ENCODE data around the gene ARAP1. TPM values are rescaled to one million over a fixed set of nuclear protein-coding genes. Genes with fewer than 3 reads are reported as not detected.
A peak's percentile ranks its signal among the peaks of the same experiment; 100 is the strongest.

ARAP1 gene
- total RNA-seq, 2 donors from 2014 or later: 70.4 to 89.8 TPM

GRCh38 chr11:72781313-72782080 lies 29.3 kb upstream of the ARAP1 start:
- Histone ChIP-seq H3K27me3 (no peaks in the 10 kb centered on the region), H3K4me3 (peak overlapping the region; percentile 55), H3K4me1 (peaks cover 36% of the 10 kb centered on the region), H3K27ac (peak overlapping the region; percentile 90), H3K9me3 (no peaks in the 10 kb centered on the region), H3K9ac (ENCODE audit: low read depth in 2 of 2, low read length in 2 of 2) (peak overlapping the region; percentile 79 to 90), H3K36me3 (no peaks in the 10 kb centered on the region)
- no peak for TF ChIP-seq CTCF (IDR thresholded peaks at IDR 0.05)
- DNase-seq: peak; percentile 74
- intact Hi-C loops (cut with DNase I): no loop called here

- Histone ChIP-seq H3K36me3 (no peaks in the 10 kb centered on the region), H3K27me3 (no peaks in the 10 kb centered on the region), H3K9me3 (no peaks in the 10 kb centered on the region), H3K27ac (peak overlapping the region; percentile 67), H3K4me1 (peaks cover 38% of the 10 kb centered on the region), H3K9ac (ENCODE audit: low read depth in 2 of 2, low read length in 2 of 2) (peak overlapping the region; percentile 79 to 90), H3K4me3 (peak overlapping the region; percentile 55)
- intact Hi-C loops (cut with DNase I): no loop called here
- no peak for TF ChIP-seq CTCF (IDR thresholded peaks at IDR 0.05)
- peak; percentile 58 for DNase-seq
Measured at GRCh38 chr11:72781063-72781312, 28.8 kb upstream of the ARAP1 start.

- peak overlapping the region; percentile 55 for H3K4me3 ChIP-seq
- H3K36me3 ChIP-seq: no peaks in the 10 kb centered on the region
- H3K27me3 ChIP-seq: no peaks in the 10 kb centered on the region
- TF ChIP-seq CTCF (IDR thresholded peaks at IDR 0.05): no peak
- H3K4me1 ChIP-seq: peaks cover 36% of the 10 kb centered on the region
- peak overlapping the region; percentile 79 to 90 for H3K9ac ChIP-seq (ENCODE audit: low read depth in 2 of 2, low read length in 2 of 2)
- peak overlapping the region; percentile 67 for H3K27ac ChIP-seq
- H3K9me3 ChIP-seq: no peaks in the 10 kb centered on the region
- intact Hi-C loops (cut with DNase I): no loop called here
- no peak for DNase-seq
Measured at GRCh38 chr11:72780296-72781062, 28.3 kb upstream of the ARAP1 start.

- H3K9me3 ChIP-seq: no peaks in the 10 kb centered on the region
- H3K4me3 ChIP-seq: peak overlapping the region; percentile 55
- intact Hi-C loops (cut with DNase I): no loop called here
- H3K9ac ChIP-seq (ENCODE audit: low read depth in 2 of 2, low read length in 2 of 2): peak overlapping the region; percentile 79 to 90
- TF ChIP-seq CTCF (IDR thresholded peaks at IDR 0.05): no peak
- no peaks in the 10 kb centered on the region for H3K27me3 ChIP-seq
- no peaks in the 10 kb centered on the region for H3K36me3 ChIP-seq
- H3K27ac ChIP-seq: peak overlapping the region; percentile 67
- H3K4me1 ChIP-seq: peaks cover 39% of the 10 kb centered on the region
- peak; percentile 46 for DNase-seq
Measured at GRCh38 chr11:72779495-72780128, 27.4 kb upstream of the ARAP1 start.

- H3K27me3 ChIP-seq: no peaks in the 10 kb centered on the region
- intact Hi-C loops (cut with DNase I): no loop called here
- H3K4me3 ChIP-seq: peak overlapping the region; percentile 55
- H3K36me3 ChIP-seq: no peaks in the 10 kb centered on the region
- H3K9me3 ChIP-seq: no peaks in the 10 kb centered on the region
- peak overlapping the region in 1 of 2 donors; percentile 90 for H3K9ac ChIP-seq (ENCODE audit: low read depth in 2 of 2, low read length in 2 of 2)
- TF ChIP-seq CTCF (IDR thresholded peaks at IDR 0.05): no peak
- H3K4me1 ChIP-seq: peaks cover 41% of the 10 kb centered on the region
- peak overlapping the region; percentile 67 for H3K27ac ChIP-seq
- peak; percentile 85 for DNase-seq
Measured at GRCh38 chr11:72778535-72779494, 26.6 kb upstream of the ARAP1 start.

All from colonic mucosa (tissue), 4 donors.